Endodermal cell (in vitro differentiated cells): Measurements from ENCODE around the gene NXNL1. TPM values are rescaled to one million over a fixed set of nuclear protein-coding genes. Genes with fewer than 3 reads are reported as not detected.
A peak's percentile ranks its signal among the peaks of the same experiment; 100 is the strongest.
"Not testable (repeated sequence)": the region's sequence is repeated elsewhere in the genome, so short reads cannot be mapped to it uniquely, and the experiment has no call there.

Source experiments
- DNase-seq: peaks from one replicate; pipeline ENCODE4 v3.0.0-alpha.2; 2017
- H3K27ac ChIP-seq: 2 replicates; pipeline ENCODE4 v1.5.1; 2013; ENCODE audit warnings: mild to moderate bottlenecking, low read depth, low read length, moderate library complexity
- H3K27me3 ChIP-seq: 2 replicates; pipeline ENCODE4 v1.6.1; 2013; ENCODE audit warnings: mild to moderate bottlenecking, low read length, moderate library complexity; ENCODE audit not compliant: insufficient read depth, control insufficient read depth, poor library complexity, severe bottlenecking
- H3K36me3 ChIP-seq: 2 replicates; pipeline ENCODE4 v1.7.0; 2013; ENCODE audit warnings: mild to moderate bottlenecking, low read length, moderate library complexity; ENCODE audit not compliant: control insufficient read depth, insufficient read depth
- H3K4me1 ChIP-seq: one replicate; pipeline ENCODE4 v1.7.0; 2013; ENCODE audit warnings: low read length; ENCODE audit not compliant: control insufficient read depth, insufficient read depth
- H3K4me3 ChIP-seq: 2 replicates; pipeline ENCODE4 v1.5.1; 2013; ENCODE audit warnings: mild to moderate bottlenecking, low read length, moderate library complexity
- H3K9ac ChIP-seq: 2 replicates; pipeline ENCODE4 v1.6.1; 2013; ENCODE audit warnings: mild to moderate bottlenecking, low read length, moderate library complexity; ENCODE audit not compliant: poor library complexity, severe bottlenecking; ENCODE audit errors: extremely low read depth
- H3K9me3 ChIP-seq: 2 replicates; pipeline ENCODE4 v1.6.1; 2013; ENCODE audit warnings: mild to moderate bottlenecking, low read length, moderate library complexity; ENCODE audit not compliant: control insufficient read depth
- H3K27ac Mint-ChIP-seq: 2 replicates; pipeline ENCODE4 v1.8.0; 2020; ENCODE audit warnings: mixed read lengths
- H3K27me3 Mint-ChIP-seq: 2 replicates; pipeline ENCODE4 v1.8.0; 2021; ENCODE audit warnings: mild to moderate bottlenecking, mixed read lengths; ENCODE audit not compliant: insufficient read depth
- H3K36me3 Mint-ChIP-seq: 2 replicates; pipeline ENCODE4 v1.8.0; 2020; ENCODE audit warnings: low read depth, mixed read lengths
- H3K4me1 Mint-ChIP-seq: 2 replicates; pipeline ENCODE4 v1.8.0; 2020; ENCODE audit warnings: mixed read lengths
- H3K4me3 Mint-ChIP-seq: 2 replicates; pipeline ENCODE4 v1.8.0; 2020; ENCODE audit warnings: mild to moderate bottlenecking, moderate library complexity, mixed read lengths
- H3K9me3 Mint-ChIP-seq: 2 replicates; pipeline ENCODE4 v1.8.0; 2020; ENCODE audit warnings: mild to moderate bottlenecking, mixed read lengths
- WGBS, 2 experiments: methylation state at CpG; one replicate each; pipeline versions ENCODE4 v1.1.5 to v1.1.7; 2013; ENCODE audit warnings: missing lambda C conversion rate in 2 of 2, mixed read lengths in 1 of 2; ENCODE audit not compliant: insufficient coverage in 1 of 2, insufficient read length in 1 of 2; 5-methylcytosine and 5-hydroxymethylcytosine counted together
- total RNA-seq, 2 donors: library from RNA; stranded (reverse); fragmentation: NEBNext Ultra II Directional in 1 of 2; extraction: Animal tissue kit (Norgen Biotek cat#: 25700) in 1 of 2; gene quantifications; 2 replicates in 1 of 2; 3 replicates in 1 of 2; pipeline ENCODE4 v1.2.1, GENCODE V29; 2021
- TF ChIP-seq, protein P1 (sequence below): fragments of 200-600 bp; sonication (generic); conservative IDR thresholded peaks from 2 replicates; pipeline ENCODE4 v1.5.0; 2021; ENCODE audit warnings: antibody characterized with exemption, mild to moderate bottlenecking

The NXNL1 gene
- total RNA-seq, 2 donors from 2014 or later = not detected

DNA sequence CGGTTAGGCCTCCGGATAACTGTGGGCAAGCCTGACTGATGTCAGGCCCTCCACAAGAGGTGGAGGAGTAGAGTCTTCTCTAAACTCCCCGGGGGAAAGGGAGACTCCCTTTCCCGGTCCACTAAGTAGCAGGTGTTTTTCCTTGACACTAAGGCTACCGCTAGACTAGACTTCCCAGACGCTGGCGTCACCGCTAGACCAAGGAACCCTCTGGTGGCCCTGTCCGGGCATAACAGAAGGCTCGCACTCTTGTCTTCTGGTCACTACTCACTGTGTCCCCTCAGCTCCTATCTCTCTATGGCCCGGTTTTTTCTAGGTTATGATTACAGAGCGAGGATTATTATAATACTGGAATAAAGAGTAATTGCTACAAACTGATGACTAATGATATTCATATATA is 38.3 kb upstream of the NXNL1 start:
- not testable (repeated sequence) for H3K4me3 Mint-ChIP-seq, H3K9ac ChIP-seq, H3K9me3 ChIP-seq, H3K4me3 ChIP-seq, H3K9me3 Mint-ChIP-seq, H3K4me1 ChIP-seq, H3K36me3 Mint-ChIP-seq, H3K36me3 ChIP-seq, H3K27ac Mint-ChIP-seq, H3K27me3 ChIP-seq, H3K27ac ChIP-seq
- TF ChIP-seq, protein P1, sequence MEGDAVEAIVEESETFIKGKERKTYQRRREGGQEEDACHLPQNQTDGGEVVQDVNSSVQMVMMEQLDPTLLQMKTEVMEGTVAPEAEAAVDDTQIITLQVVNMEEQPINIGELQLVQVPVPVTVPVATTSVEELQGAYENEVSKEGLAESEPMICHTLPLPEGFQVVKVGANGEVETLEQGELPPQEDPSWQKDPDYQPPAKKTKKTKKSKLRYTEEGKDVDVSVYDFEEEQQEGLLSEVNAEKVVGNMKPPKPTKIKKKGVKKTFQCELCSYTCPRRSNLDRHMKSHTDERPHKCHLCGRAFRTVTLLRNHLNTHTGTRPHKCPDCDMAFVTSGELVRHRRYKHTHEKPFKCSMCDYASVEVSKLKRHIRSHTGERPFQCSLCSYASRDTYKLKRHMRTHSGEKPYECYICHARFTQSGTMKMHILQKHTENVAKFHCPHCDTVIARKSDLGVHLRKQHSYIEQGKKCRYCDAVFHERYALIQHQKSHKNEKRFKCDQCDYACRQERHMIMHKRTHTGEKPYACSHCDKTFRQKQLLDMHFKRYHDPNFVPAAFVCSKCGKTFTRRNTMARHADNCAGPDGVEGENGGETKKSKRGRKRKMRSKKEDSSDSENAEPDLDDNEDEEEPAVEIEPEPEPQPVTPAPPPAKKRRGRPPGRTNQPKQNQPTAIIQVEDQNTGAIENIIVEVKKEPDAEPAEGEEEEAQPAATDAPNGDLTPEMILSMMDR = peak; percentile 57
- peaks cover 14% of the 10 kb centered on the region for H3K4me1 Mint-ChIP-seq
- peak; percentile 58 for DNase-seq
- WGBS, 2 experiments = 79 to 82% methylated on average over 5 to 10 of the region's 12 CpGs
- H3K27me3 Mint-ChIP-seq = peaks cover 11% of the 10 kb centered on the region

DNA sequence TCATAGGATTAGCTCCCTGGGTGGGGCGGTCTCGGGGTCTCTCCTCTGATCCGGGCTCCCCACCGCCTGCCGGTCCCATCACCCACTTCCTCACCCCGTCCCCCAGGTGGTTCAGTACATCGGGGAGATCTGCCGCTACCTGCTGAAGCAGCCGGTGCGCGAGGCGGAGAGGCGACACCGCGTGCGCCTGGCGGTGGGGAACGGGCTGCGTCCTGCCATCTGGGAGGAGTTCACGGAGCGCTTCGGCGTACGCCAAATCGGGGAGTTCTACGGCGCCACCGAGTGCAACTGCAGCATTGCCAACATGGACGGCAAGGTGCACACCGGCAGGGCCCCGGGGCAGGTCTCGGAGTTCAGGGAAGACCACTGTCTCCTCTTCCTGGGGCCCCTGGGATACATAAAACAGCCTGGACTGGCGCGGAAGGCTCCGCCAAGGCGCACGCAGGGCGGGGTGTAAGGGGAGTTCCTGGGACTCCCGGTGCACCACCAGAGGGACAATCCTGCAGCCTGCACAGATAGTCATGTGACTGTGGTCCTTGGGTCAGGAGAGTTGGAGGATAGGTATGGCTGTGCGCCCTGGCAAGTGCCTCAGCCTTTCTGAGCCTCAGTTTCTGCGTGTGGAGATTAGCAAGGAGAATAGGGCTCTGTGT is 36.5 kb upstream of the NXNL1 start:
- no peak overlapping the region for H3K27ac Mint-ChIP-seq
- peak overlapping the region; percentile 36 for H3K4me3 Mint-ChIP-seq
- H3K4me1 Mint-ChIP-seq = peaks cover 14% of the 10 kb centered on the region
- Histone ChIP-seq H3K36me3 (no peaks in the 10 kb centered on the region), H3K4me3 (no peak overlapping the region), H3K27ac (no peak overlapping the region), H3K9ac (no peak overlapping the region), H3K4me1 (no peaks in the 10 kb centered on the region), H3K27me3 (no peaks in the 10 kb centered on the region), H3K9me3 (no peaks in the 10 kb centered on the region)
- TF ChIP-seq, protein P1 = peak; percentile 33
- peaks cover 11% of the 10 kb centered on the region for H3K27me3 Mint-ChIP-seq
- H3K9me3 Mint-ChIP-seq = no peaks in the 10 kb centered on the region
- WGBS, 2 experiments = 96 to 97% methylated on average over 32 to 41 of the region's 41 CpGs
- DNase-seq = peak; percentile 52
- peaks cover 2% of the 10 kb centered on the region for H3K36me3 Mint-ChIP-seq

DNA sequence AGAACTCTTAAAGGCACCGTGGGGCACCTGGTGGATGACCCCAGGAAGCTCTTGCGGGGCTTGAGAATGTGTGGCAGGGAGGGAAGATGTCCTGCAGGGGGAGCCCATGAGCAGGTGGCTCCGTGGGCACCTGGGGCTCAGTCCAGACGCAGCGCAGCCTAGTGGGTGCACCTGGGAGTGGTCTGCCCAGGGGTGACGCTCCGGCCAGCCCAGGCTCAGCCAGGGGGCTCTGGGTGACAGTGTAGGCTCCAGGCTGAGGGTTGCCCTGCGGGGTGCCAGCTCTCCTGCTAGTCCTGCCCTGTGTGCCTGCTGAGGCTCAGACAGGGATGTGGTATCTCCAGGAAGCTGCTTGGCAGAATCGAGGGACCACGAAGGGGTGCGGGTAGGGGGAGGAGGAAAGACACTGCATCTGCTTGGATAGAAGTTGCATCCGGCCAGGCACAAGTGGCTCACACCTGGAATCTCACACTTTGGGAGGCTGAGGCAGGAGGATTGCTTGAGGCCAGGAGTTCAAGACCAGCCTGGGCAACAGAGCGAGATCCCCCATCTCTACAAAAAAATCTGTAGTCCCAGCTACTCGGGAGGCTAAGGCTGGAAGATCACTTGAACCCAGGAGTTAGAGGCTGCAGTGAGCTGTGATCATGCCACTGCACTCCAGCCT is 35.7 kb upstream of the NXNL1 start:
- Histone ChIP-seq H3K27ac (no peak overlapping the region), H3K9me3 (no peaks in the 10 kb centered on the region), H3K4me3 (no peak overlapping the region), H3K4me1 (no peaks in the 10 kb centered on the region), H3K27me3 (no peaks in the 10 kb centered on the region), H3K9ac (no peak overlapping the region), H3K36me3 (no peaks in the 10 kb centered on the region)
- H3K27ac Mint-ChIP-seq = no peak overlapping the region
- H3K4me1 Mint-ChIP-seq = peaks cover 14% of the 10 kb centered on the region
- H3K27me3 Mint-ChIP-seq = peaks cover 11% of the 10 kb centered on the region
- H3K9me3 Mint-ChIP-seq = no peaks in the 10 kb centered on the region
- 73 to 94% methylated on average over 7 to 14 of the region's 14 CpGs for WGBS, 2 experiments
- peak; percentile 96 for DNase-seq
- H3K4me3 Mint-ChIP-seq = no peak overlapping the region
- TF ChIP-seq, protein P1 = peak; percentile 98
- H3K36me3 Mint-ChIP-seq = peaks cover 2% of the 10 kb centered on the region
